ENCODE data around the gene MED15.

DNA sequence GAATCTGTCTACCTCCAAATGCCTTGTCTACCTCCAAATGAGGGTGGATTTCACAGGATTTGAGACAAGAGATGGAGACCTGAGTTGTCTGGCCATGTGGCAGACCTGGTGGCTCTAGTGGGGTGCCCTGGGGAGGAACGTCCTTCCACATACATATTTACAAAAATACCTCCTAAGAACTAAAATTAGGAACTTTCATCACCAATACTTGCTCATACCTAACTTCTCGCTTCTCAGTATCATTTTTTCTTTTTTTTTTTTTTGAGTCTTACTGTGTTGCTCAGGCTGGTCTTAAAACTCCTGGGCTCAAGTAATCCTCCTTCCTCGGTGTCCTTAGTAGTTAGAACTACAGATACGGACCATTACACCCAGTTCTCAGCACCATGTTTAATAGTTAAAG lies 117.9 kb downstream of the MED15 start:
- TF ChIP-seq, protein P1, sequence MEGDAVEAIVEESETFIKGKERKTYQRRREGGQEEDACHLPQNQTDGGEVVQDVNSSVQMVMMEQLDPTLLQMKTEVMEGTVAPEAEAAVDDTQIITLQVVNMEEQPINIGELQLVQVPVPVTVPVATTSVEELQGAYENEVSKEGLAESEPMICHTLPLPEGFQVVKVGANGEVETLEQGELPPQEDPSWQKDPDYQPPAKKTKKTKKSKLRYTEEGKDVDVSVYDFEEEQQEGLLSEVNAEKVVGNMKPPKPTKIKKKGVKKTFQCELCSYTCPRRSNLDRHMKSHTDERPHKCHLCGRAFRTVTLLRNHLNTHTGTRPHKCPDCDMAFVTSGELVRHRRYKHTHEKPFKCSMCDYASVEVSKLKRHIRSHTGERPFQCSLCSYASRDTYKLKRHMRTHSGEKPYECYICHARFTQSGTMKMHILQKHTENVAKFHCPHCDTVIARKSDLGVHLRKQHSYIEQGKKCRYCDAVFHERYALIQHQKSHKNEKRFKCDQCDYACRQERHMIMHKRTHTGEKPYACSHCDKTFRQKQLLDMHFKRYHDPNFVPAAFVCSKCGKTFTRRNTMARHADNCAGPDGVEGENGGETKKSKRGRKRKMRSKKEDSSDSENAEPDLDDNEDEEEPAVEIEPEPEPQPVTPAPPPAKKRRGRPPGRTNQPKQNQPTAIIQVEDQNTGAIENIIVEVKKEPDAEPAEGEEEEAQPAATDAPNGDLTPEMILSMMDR (IDR thresholded peaks at IDR 0.05; ENCODE audit: low read depth, low read length, poor library complexity, severe bottlenecking), result no peak
- no peak for TF ChIP-seq EZH2phosphoT487 (IDR thresholded peaks at IDR 0.05; ENCODE audit: borderline replicate concordance, low read length)
